RPMI8226 (cell line): ENCODE measurements around the gene LGALS9B.
"Not testable (repeated sequence)": the region's sequence is repeated elsewhere in the genome, so short reads cannot be mapped to it uniquely, and the experiment has no call there.

Experiments
- DNase-seq: peaks from one replicate; pipeline ENCODE4 v3.0.0-alpha.2; 2015

LGALS9B gene

GRCh38 chr17:20466553-20466952 is 786 bp downstream of the LGALS9B start:
- DNase-seq: not testable (repeated sequence)

GRCh38 chr17:20465535-20465934 is 1.8 kb downstream of the LGALS9B start:
- not testable (repeated sequence) for DNase-seq

GRCh38 chr17:20464854-20465414 is 2.4 kb downstream of the LGALS9B start:
- DNase-seq: not testable (repeated sequence)

GRCh38 chr17:20462158-20462557 is 5.2 kb downstream of the LGALS9B start:
- DNase-seq: not testable (repeated sequence)

GRCh38 chr17:20457848-20458381 is 9.4 kb downstream of the LGALS9B start:
- DNase-seq: not testable (repeated sequence)

GRCh38 chr17:20455106-20455505 is 12.2 kb downstream of the LGALS9B start:
- not testable (repeated sequence) for DNase-seq

GRCh38 chr17:20453820-20454434 is 13.4 kb downstream of the LGALS9B start:
- DNase-seq: not testable (repeated sequence)

GRCh38 chr17:20450852-20451251 is 16.5 kb downstream of the LGALS9B start:
- not testable (repeated sequence) for DNase-seq

- DNase-seq: not testable (repeated sequence)
Measured at GRCh38 chr17:20447534-20448321, 19.6 kb downstream of the LGALS9B start.

GRCh38 chr17:20446895-20447294 is 20.4 kb downstream of the LGALS9B start:
- DNase-seq: not testable (repeated sequence)

- DNase-seq: not testable (repeated sequence)
Measured at GRCh38 chr17:20444581-20445236, 22.6 kb downstream of the LGALS9B start.

GRCh38 chr17:20444173-20444572 is 23.2 kb downstream of the LGALS9B start:
- not testable (repeated sequence) for DNase-seq

GRCh38 chr17:20443632-20444031 is 23.7 kb downstream of the LGALS9B start:
- DNase-seq: not testable (repeated sequence)

- not testable (repeated sequence) for DNase-seq
Measured at GRCh38 chr17:20440665-20441064, 26.7 kb downstream of the LGALS9B start.

- not testable (repeated sequence) for DNase-seq
Measured at GRCh38 chr17:20435166-20435565, 32.2 kb downstream of the LGALS9B start.

GRCh38 chr17:20433382-20433781 is 34.0 kb downstream of the LGALS9B start:
- DNase-seq: not testable (repeated sequence)

- not testable (repeated sequence) for DNase-seq
Measured at GRCh38 chr17:20427264-20427663, 40.1 kb downstream of the LGALS9B start.

- DNase-seq: not testable (repeated sequence)
Measured at GRCh38 chr17:20422826-20423225, 44.5 kb downstream of the LGALS9B start.

- not testable (repeated sequence) for DNase-seq
Measured at GRCh38 chr17:20418838-20419237, 48.5 kb downstream of the LGALS9B start.

- DNase-seq: not testable (repeated sequence)
Measured at GRCh38 chr17:20417492-20418080, 49.8 kb downstream of the LGALS9B start.

GRCh38 chr17:20416381-20416911 is 50.9 kb downstream of the LGALS9B start:
- DNase-seq: not testable (repeated sequence)

- DNase-seq: not testable (repeated sequence)
Measured at GRCh38 chr17:20415479-20415878, 51.9 kb downstream of the LGALS9B start.
